Progenitor cell of endocrine pancreas (in vitro differentiated cells): ENCODE results near the gene IRGQ. TPM values are rescaled to one million over a fixed set of nuclear protein-coding genes. Genes with fewer than 3 reads are reported as not detected.

Experiments used
- DNase-seq: peaks from one replicate; pipeline ENCODE4 v3.0.0; 2021; ENCODE audit warnings: low spot score; ENCODE audit not compliant: unreplicated experiment
- H3K27ac Mint-ChIP-seq: 2 replicates; pipeline ENCODE4 v1.8.0; 2021; ENCODE audit warnings: mild to moderate bottlenecking, moderate library complexity, mixed read lengths
- H3K27me3 Mint-ChIP-seq: 2 replicates; pipeline ENCODE4 v1.8.0; 2021; ENCODE audit warnings: mixed read lengths
- H3K36me3 Mint-ChIP-seq: 2 replicates; pipeline ENCODE4 v1.8.0; 2022; ENCODE audit warnings: mixed read lengths; ENCODE audit not compliant: insufficient read depth
- H3K4me1 Mint-ChIP-seq: 2 replicates; pipeline ENCODE4 v1.8.0; 2021; ENCODE audit warnings: low read depth, mixed read lengths
- H3K4me3 Mint-ChIP-seq: 2 replicates; pipeline ENCODE4 v1.8.0; 2021; ENCODE audit warnings: low read depth, mild to moderate bottlenecking, moderate library complexity, mixed read lengths
- H3K9me3 Mint-ChIP-seq: 2 replicates; pipeline ENCODE4 v1.8.0; 2021; ENCODE audit warnings: low read depth, mixed read lengths
- total RNA-seq: library from RNA; stranded (reverse); gene quantifications from 2 replicates; pipeline ENCODE4 v1.2.1, GENCODE V29; 2021
- TF ChIP-seq, protein P1 (sequence below): fragments of 200-600 bp; sonication (generic); IDR thresholded peaks from one replicate; pipeline ENCODE4 v1.5.0; 2021; ENCODE audit warnings: antibody characterized with exemption, mild to moderate bottlenecking; ENCODE audit not compliant: unreplicated experiment

Gene IRGQ
- total RNA-seq, 1 donor from 2014 or later, result 63.6 TPM

DNA sequence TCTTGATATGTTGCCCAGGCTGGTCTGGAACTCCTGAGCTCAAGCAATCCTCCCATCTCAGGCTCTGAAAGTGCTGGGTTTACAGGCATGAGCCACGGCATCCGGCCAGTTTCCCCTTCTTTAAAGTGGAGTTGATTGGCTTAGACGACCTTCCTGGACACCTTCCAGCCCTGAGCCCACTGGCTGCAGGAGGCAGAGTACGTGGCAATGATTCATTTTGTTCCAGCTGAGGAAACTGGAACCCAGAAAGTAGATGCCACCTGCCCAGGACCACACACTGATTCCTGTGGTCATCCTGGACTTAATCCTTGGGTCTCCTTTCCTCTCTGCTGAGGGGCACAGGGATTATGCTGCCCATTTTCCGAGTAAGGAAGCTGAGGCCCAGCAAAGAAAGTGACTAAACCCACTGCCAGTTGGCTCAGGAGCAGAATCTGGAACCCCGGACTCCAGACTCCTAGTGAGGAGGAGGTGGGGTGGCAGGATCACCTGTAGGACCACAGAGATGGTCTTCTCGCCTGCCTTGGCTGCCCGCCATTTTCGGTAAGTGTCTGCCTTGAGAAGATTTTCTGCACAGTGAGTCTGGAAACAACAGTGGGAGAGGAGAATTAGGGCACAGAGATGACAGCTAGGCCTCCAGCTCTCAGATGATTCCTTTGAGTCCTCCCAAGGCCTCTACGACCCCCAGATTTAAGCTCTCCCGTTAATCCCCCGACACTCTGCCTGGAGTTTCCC lies 21.3 kb downstream of the IRGQ start:
- Mint-ChIP-seq H3K36me3 (peaks cover 5% of the 10 kb centered on the region), H3K27ac (peak overlapping the region; percentile 96), H3K27me3 (no peaks in the 10 kb centered on the region), H3K9me3 (no peaks in the 10 kb centered on the region), H3K4me3 (peak overlapping the region; percentile 91), H3K4me1 (peaks cover 23% of the 10 kb centered on the region)
- no peak for DNase-seq
- TF ChIP-seq, protein P1, sequence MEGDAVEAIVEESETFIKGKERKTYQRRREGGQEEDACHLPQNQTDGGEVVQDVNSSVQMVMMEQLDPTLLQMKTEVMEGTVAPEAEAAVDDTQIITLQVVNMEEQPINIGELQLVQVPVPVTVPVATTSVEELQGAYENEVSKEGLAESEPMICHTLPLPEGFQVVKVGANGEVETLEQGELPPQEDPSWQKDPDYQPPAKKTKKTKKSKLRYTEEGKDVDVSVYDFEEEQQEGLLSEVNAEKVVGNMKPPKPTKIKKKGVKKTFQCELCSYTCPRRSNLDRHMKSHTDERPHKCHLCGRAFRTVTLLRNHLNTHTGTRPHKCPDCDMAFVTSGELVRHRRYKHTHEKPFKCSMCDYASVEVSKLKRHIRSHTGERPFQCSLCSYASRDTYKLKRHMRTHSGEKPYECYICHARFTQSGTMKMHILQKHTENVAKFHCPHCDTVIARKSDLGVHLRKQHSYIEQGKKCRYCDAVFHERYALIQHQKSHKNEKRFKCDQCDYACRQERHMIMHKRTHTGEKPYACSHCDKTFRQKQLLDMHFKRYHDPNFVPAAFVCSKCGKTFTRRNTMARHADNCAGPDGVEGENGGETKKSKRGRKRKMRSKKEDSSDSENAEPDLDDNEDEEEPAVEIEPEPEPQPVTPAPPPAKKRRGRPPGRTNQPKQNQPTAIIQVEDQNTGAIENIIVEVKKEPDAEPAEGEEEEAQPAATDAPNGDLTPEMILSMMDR, result no peak

DNA sequence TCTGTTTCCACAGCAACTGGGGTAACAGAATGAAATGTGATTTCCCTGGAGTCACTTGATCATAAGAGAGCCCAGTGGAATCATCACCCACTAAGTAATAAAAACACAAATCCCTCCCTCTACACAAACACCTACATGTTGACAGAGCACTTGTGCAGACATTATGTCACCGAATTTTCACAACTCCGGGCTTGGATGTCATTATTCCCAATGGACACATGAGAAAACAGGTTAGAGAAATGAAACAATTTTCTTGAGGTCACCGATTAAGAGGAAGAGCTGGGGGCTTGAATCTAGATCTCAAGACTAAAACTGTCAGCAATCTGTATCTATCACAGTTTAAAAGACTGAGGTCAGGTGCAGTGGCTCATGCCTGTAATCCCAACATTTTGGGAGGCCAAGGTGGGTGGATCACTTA lies 23.8 kb downstream of the IRGQ start:
- H3K36me3 Mint-ChIP-seq, result peaks cover 5% of the 10 kb centered on the region
- no peaks in the 10 kb centered on the region for H3K27me3 Mint-ChIP-seq
- H3K4me3 Mint-ChIP-seq, result no peak overlapping the region
- H3K27ac Mint-ChIP-seq, result peak overlapping the region; percentile 49
- DNase-seq, result no peak
- H3K9me3 Mint-ChIP-seq, result no peaks in the 10 kb centered on the region
- TF ChIP-seq, protein P1, result no peak
- H3K4me1 Mint-ChIP-seq, result peaks cover 19% of the 10 kb centered on the region

DNA sequence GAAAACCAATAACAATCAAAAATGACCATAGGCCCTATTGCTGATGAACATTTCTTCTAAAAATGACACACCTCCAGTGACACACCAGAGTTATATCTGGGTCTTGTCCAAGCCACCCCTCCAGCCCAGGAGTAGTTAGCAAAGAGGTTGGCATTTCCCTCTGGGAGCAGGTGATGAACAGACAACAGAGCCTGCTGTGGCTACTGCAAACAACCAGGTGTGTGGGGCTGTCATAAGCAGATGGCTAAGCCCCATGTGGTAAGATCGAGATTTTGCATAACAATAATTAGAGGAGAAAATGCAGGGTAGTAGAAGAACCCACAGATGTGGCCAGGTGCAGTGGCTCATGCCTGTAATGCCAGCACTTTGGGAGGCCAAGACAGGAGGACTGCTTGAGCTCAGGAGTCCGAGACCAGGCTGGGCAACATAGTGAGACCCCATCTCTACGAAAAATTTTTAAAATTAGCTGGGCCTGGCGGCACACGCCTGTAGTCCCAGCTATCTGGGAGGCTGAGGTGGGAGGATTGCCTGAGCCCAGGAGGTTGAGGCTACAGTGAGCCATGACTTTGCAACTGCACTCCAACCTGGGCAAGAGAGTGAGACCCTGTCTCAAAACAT lies 25.7 kb downstream of the IRGQ start:
- no peaks in the 10 kb centered on the region for H3K27me3 Mint-ChIP-seq
- no peaks in the 10 kb centered on the region for H3K9me3 Mint-ChIP-seq
- peaks cover 13% of the 10 kb centered on the region for H3K4me1 Mint-ChIP-seq
- DNase-seq, result no peak
- TF ChIP-seq, protein P1, result no peak
- H3K4me3 Mint-ChIP-seq, result no peak overlapping the region
- H3K36me3 Mint-ChIP-seq, result peaks cover 6% of the 10 kb centered on the region
- H3K27ac Mint-ChIP-seq, result no peak overlapping the region

DNA sequence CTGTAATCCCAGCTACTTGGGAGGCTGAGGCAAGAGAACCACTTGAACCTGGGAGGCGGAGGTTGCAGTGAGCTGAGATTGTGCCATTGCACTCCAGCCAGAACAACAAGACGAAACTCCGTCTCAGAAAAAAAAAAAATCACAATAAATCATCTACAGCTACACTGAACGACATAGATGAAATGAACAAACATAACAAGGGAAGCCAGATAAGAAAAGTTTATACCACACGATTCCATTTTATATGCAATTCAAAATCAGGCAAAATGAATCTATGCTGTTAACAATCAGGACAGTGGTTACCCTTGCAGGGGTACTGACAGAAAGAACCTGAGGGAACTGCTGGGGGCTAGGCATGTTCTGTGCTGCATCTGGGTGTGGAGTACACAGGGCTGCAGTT lies 26.3 kb downstream of the IRGQ start:
- Mint-ChIP-seq H3K27ac (no peak overlapping the region), H3K9me3 (no peaks in the 10 kb centered on the region), H3K4me3 (no peak overlapping the region), H3K27me3 (no peaks in the 10 kb centered on the region), H3K4me1 (peaks cover 10% of the 10 kb centered on the region), H3K36me3 (peaks cover 8% of the 10 kb centered on the region)
- no peak for DNase-seq
- TF ChIP-seq, protein P1, result no peak

DNA sequence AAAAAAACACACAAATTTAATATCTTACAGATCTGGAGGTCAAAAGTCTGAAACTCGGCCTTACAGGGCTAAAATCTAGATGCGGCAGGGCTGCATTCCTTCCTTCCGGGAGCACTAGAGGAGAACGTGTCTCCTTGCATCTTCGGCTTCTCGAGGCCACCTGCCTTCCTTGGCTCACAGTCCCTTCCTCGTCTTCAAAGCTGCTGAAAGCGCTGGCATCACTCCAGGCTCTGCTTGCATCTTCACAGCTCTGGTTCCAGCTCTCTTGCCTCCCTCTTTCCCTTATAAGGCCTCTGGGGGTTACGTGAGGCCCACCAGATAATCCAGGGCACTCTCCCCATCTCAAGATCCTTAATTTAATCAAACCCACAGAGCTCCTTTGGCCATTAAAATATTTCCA lies 31.1 kb downstream of the IRGQ start:
- Mint-ChIP-seq H3K9me3 (no peaks in the 10 kb centered on the region), H3K27ac (no peak overlapping the region), H3K27me3 (no peaks in the 10 kb centered on the region), H3K36me3 (peaks cover 19% of the 10 kb centered on the region), H3K4me1 (no peaks in the 10 kb centered on the region), H3K4me3 (no peak overlapping the region)
- TF ChIP-seq, protein P1, result no peak
- no peak for DNase-seq
